ENCODE results near the gene IGLL1.

DNA sequence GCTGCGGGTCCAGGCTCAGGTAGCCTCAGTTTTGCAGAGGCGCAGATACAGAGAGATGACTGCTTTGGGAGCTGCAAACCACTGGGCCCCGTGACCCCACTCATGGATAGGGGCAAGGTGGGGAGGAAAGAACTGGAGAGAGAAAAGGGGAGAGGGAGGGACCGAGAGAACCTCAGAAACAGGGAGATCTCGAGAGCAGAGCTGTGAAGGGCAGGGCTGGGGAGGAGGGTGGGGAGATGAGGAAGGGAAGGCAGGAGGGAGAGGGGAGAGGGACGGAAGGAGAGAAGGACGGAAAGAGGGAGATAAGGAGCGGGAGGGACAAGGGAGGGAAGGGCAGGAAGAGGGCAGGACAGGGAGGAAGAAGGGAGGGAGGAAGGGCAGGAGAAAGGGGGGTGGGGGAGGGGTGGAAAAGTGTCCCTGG is 46.3 kb downstream of the IGLL1 start:
- TF ChIP-seq CTCF (IDR thresholded peaks at IDR 0.05; ENCODE audit: poor library complexity), result no peak
- no peak for TF ChIP-seq EZH2 (IDR thresholded peaks at IDR 0.05; ENCODE audit: borderline replicate concordance)
